GM12878 (cell line): Measurements from ENCODE around the gene ALCAM. TPM values are rescaled to one million over a fixed set of nuclear protein-coding genes. Genes with fewer than 3 reads are reported as not detected.

Source experiments
- ATAC-seq: fragments of 200-7000 bp; cut with Tn5 transposase; 3 replicates; pipeline ENCODE4 v1.9.1; 2020; ENCODE audit warnings: mild to moderate bottlenecking, moderate library complexity
- BruUV-seq: library from RNA; stranded (reverse); fragments of 400-500 nt; replicated peaks from 2 replicates; lab custom pipeline; 2021; lab: Mats Ljungman, UMichigan
- CTCF ChIA-PET: fragments of 300-600 bp; sonication (Branson Sonifier 250); formaldehyde crosslinking; extraction: SDS; loops from one replicate; lab custom pipeline; 2021; ENCODE audit warnings: inconsistent platforms; lab: Yijun Ruan, JAX
- POLR2A ChIA-PET: fragments of 350-600 bp; formaldehyde crosslinking; extraction: SDS; loops from one replicate; lab custom pipeline; 2021; ENCODE audit warnings: inconsistent platforms; lab: Charles Lee
- RAD21 ChIA-PET: fragments of 300-600 bp; sonication (Branson Sonifier 250); formaldehyde crosslinking; loops from one replicate; lab custom pipeline; 2023; ENCODE audit warnings: antibody characterized with exemption; ENCODE audit not compliant: unreplicated experiment; lab: Charles Lee
- SMC1A ChIA-PET: fragments of 300-600 bp; sonication (Branson Sonifier 250); formaldehyde crosslinking; loops from one replicate; lab custom pipeline; 2023; ENCODE audit not compliant: unreplicated experiment, uncharacterized antibody; lab: Charles Lee
- DNase-seq: peaks from one replicate; pipeline ENCODE4 v3.0.0-alpha.2; 2011; ENCODE audit warnings: low read depth, low spot score
- FAIRE-seq: peaks from 3 replicates; lab custom pipeline; 2011; peaks lifted over from hg19 to GRCh38; lab: Jason Lieb, UNC
- H2AFZ ChIP-seq: 2 replicates; pipeline ENCODE4 v1.6.0; 2011; ENCODE audit warnings: low read depth, low read length, control low read depth; ENCODE audit not compliant: control insufficient read depth
- H3K27ac ChIP-seq: 2 replicates; pipeline ENCODE4 v1.5.1; 2011; ENCODE audit warnings: control low read depth; ENCODE audit not compliant: control insufficient read depth, insufficient read depth
- H3K27me3 ChIP-seq, 2 experiments: replicated peaks in 1 of 2; 2 replicates each; pipeline versions ENCODE4 v1.6.0 to v1.6.1; 2011; ENCODE audit warnings: low read length in 1 of 2; ENCODE audit not compliant: control insufficient read depth in 2 of 2, insufficient read depth in 2 of 2
- H3K36me3 ChIP-seq, 2 experiments: 2 replicates each; pipeline ENCODE4 v1.5.1; 2011; ENCODE audit warnings: low read length in 1 of 2; ENCODE audit not compliant: control insufficient read depth in 2 of 2, insufficient read depth in 2 of 2
- H3K4me1 ChIP-seq: 2 replicates; pipeline ENCODE4 v1.6.1; 2011; ENCODE audit warnings: mild to moderate bottlenecking, low read length, moderate library complexity, mixed read lengths; ENCODE audit not compliant: control insufficient read depth, insufficient read depth
- H3K4me2 ChIP-seq: 2 replicates; pipeline ENCODE4 v1.6.0; 2011; ENCODE audit warnings: control low read depth; ENCODE audit not compliant: control insufficient read depth, insufficient read depth
- H3K4me3 ChIP-seq: fragments of 200-600 bp; sonication (generic); 2 replicates; pipeline ENCODE4 v1.5.1; 2016
- H3K79me2 ChIP-seq: 2 replicates; pipeline ENCODE4 v1.6.0; 2011; ENCODE audit warnings: low read length; ENCODE audit not compliant: control insufficient read depth, insufficient read depth
- H3K9ac ChIP-seq: 2 replicates; pipeline ENCODE4 v1.8.0; 2011; ENCODE audit warnings: low read length, control low read depth, mixed read lengths; ENCODE audit not compliant: control insufficient read depth, insufficient read depth
- H3K9me3 ChIP-seq: replicated peaks from 3 replicates; pipeline ENCODE4 v1.5.1; 2011; ENCODE audit warnings: mild to moderate bottlenecking, low read length; ENCODE audit not compliant: control insufficient read depth, insufficient read depth
- H4K20me1 ChIP-seq: 2 replicates; pipeline ENCODE4 v1.6.0; 2011; ENCODE audit not compliant: control insufficient read depth, insufficient read depth
- CREB1 ChIP-seq: IDR thresholded peaks from 2 replicates; pipeline ENCODE4 v1.6.1; 2012; ENCODE audit warnings: low read depth, mild to moderate bottlenecking, inconsistent platforms
- EED ChIP-seq: sonication (generic); IDR thresholded peaks from 2 replicates; pipeline ENCODE4 v1.6.1; 2016; ENCODE audit warnings: antibody characterized with exemption, low read depth
- KAT2A ChIP-seq: conservative IDR thresholded peaks from 2 replicates; pipeline ENCODE4 v1.6.1; 2011; ENCODE audit warnings: low read depth, low read length; ENCODE audit not compliant: control insufficient read depth
- KLF5 ChIP-seq: fragments of 450-650 bp; IDR thresholded peaks from 2 replicates; pipeline ENCODE4 v1.6.1; 2014; ENCODE audit warnings: mild to moderate bottlenecking; ENCODE audit not compliant: partially characterized antibody
- MEF2B ChIP-seq: fragments of 450-650 bp; IDR thresholded peaks from 2 replicates; pipeline ENCODE4 v1.6.1; 2018; ENCODE audit warnings: mild to moderate bottlenecking, moderate library complexity; ENCODE audit not compliant: partially characterized antibody, poor library complexity, severe bottlenecking
- MYB ChIP-seq: fragments of 150-350 bp; IDR thresholded peaks from 2 replicates; pipeline ENCODE4 v1.6.1; 2014; ENCODE audit warnings: mild to moderate bottlenecking, low read depth, low read length, borderline replicate concordance
- NFIC ChIP-seq: IDR thresholded peaks from 2 replicates; pipeline ENCODE4 v1.6.1; 2012; ENCODE audit warnings: low read depth, mild to moderate bottlenecking, inconsistent platforms, low read length, moderate library complexity
- SIX5 ChIP-seq: IDR thresholded peaks from 2 replicates; pipeline ENCODE4 v1.6.1; 2011; ENCODE audit warnings: mild to moderate bottlenecking, low read depth, low read length, moderate library complexity; ENCODE audit not compliant: severe bottlenecking
- SMAD1 ChIP-seq: fragments of 450-650 bp; IDR thresholded peaks from 2 replicates; pipeline ENCODE4 v1.6.1; 2018; ENCODE audit warnings: mild to moderate bottlenecking, low read depth; ENCODE audit not compliant: partially characterized antibody
- SPI1 ChIP-seq: IDR thresholded peaks from 2 replicates; pipeline ENCODE4 v1.6.1; 2011; ENCODE audit warnings: low read depth, mild to moderate bottlenecking, low read length, moderate library complexity, borderline replicate concordance; ENCODE audit not compliant: insufficient read depth
- STAT1 ChIP-seq: fragments of 450-650 bp; conservative IDR thresholded peaks from 2 replicates; pipeline ENCODE4 v1.6.1; 2014; ENCODE audit warnings: antibody characterized with exemption, mild to moderate bottlenecking
- ZNF24 ChIP-seq: fragments of 450-650 bp; IDR thresholded peaks from 2 replicates; pipeline ENCODE4 v1.6.1; 2017; ENCODE audit warnings: antibody characterized with exemption, mild to moderate bottlenecking
- ZNF384 ChIP-seq: IDR thresholded peaks from 2 replicates; pipeline ENCODE4 v1.6.1; 2012; ENCODE audit warnings: low read depth, mild to moderate bottlenecking, low read length, improper control_type of control experiment, borderline replicate concordance
- ZZZ3 ChIP-seq: IDR thresholded peaks from 2 replicates; pipeline ENCODE4 v1.6.1; 2011; ENCODE audit warnings: low read depth; ENCODE audit not compliant: control insufficient read depth, insufficient read length
- WGBS: methylation state at CpG from one replicate; pipeline ENCODE4 v1.1.6; 2016; ENCODE audit warnings: low lambda C conversion rate; ENCODE audit not compliant: insufficient replicate concordance, insufficient coverage; ENCODE audit errors: missing lambda C conversion rate; 5-methylcytosine and 5-hydroxymethylcytosine counted together
- in situ Hi-C: fragments of 300-500 bp; cut with MboI; formaldehyde crosslinking; loops from 9 replicates; pipeline ENCODE4 v1.14.3; 2018; ENCODE audit warnings: mixed read lengths
- intact Hi-C: fragments of 100-400 bp; cut with micrococcal nuclease; formaldehyde crosslinking; loops from one replicate; pipeline ENCODE4 v1.14.2; 2022; ENCODE audit not compliant: unreplicated experiment
- polyA plus RNA-seq, 11 experiments: library from polyadenylated mRNA; depleted of rRNA in 4 of 11; unstranded in 6 of 11; stranded (reverse) in 5 of 11; fragments of >200 nt; fragmentation: Nextera tagmentation in 4 of 11; fragmentation: Illumina TruSeq in 1 of 11; extraction: Ambion mirVana in 4 of 11; extraction: Trizol in 1 of 11; gene quantifications; 1 replicate in 1 of 11; 2 replicates in 10 of 11; pipeline versions ENCODE4 v1.2.1 to v1.2.3, GENCODE V29; 2011 to 2016; ENCODE audit warnings: inconsistent platforms in 2 of 11, missing spikeins in 2 of 11, low read depth in 1 of 11
- total RNA-seq, 4 experiments: library from RNA; depleted of rRNA in 3 of 4; stranded (reverse); fragments of >200 nt in 3 of 4; fragmentation: Illumina TruSeq in 1 of 4; extraction: Trizol in 1 of 4; gene quantifications; 2 replicates each; pipeline versions ENCODE4 v1.2.1 to v1.2.3, GENCODE V29; 2013 to 2021
- TF ChIP-seq, protein P1 (sequence below): fragments of 450-650 bp; IDR thresholded peaks from 2 replicates; pipeline ENCODE4 v1.6.1; 2014; ENCODE audit warnings: mild to moderate bottlenecking
- TF ChIP-seq, protein P2 (sequence below): IDR thresholded peaks from 2 replicates; pipeline ENCODE4 v1.6.1; 2011; ENCODE audit warnings: borderline replicate concordance, low read depth, mild to moderate bottlenecking, moderate library complexity, mixed read lengths, low read length; ENCODE audit not compliant: insufficient read depth; ENCODE audit errors: extremely low read length
- TF ChIP-seq, protein P3 (sequence below): IDR thresholded peaks from 2 replicates; pipeline ENCODE4 v1.6.1; 2011; ENCODE audit warnings: low read depth, mild to moderate bottlenecking, low read length, moderate library complexity, borderline replicate concordance; ENCODE audit errors: extremely low read depth

ALCAM gene
- total and polyA plus RNA-seq, 10 of the 15 experiments (the other 5 are each of a cell fraction or from before 2014, with no cell fraction given), result 12.2 to 54.2 (median 32.6) TPM

DNA sequence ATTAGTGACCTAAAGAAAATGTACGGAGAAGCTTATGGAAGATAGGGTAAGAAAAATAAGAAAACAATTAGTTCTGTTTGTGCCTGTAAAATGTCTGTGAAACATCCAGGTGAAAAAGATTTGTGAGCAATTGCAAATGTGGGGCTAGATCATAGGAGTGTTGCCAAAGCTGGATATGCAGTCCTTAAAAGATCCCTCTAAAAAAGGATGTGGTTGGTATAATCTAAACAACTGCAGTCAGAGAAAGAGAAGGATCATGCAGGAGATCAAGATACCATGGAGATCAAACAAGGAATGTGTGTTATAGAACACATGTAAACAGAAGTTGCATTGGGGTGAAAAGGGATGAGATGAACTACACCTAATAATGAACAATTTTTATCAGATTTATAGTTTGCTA, 116.8 kb downstream of the ALCAM start:
- SMC1A ChIA-PET, result interaction anchor here (0.9 to 1.4 kb wide), 3 partner anchors 10 to 35 kb away, joined by 3 read pairs; no protein-coding TSS in a partner anchor
- CTCF ChIA-PET, result interaction anchor here (0.9 to 3.4 kb wide), 2 partner anchors 10 kb away, joined by 3 to 11 read pairs; no protein-coding TSS in a partner anchor
- FAIRE-seq (no peak), ATAC-seq (no peak), DNase-seq (no peak)
- RAD21 ChIA-PET, result no interaction called here
- Histone ChIP-seq H3K4me2 (no peak overlapping the region), H3K9ac (no peak overlapping the region), H3K27ac (no peak overlapping the region), H3K4me1 (no peaks in the 10 kb centered on the region), H3K79me2 (no peaks in the 10 kb centered on the region), H3K27me3 (no peaks in the 10 kb centered on the region), H4K20me1 (no peaks in the 10 kb centered on the region), H3K4me3 (no peak overlapping the region), H2AFZ (no peak overlapping the region), H3K36me3 (no peaks in the 10 kb centered on the region), H3K9me3 (no peaks in the 10 kb centered on the region; the same call in 1 of the 3 replicates)
- WGBS, result 53% methylated on average over 1 of the region's 1 CpG
- no TSS peak for BruUV-seq
- TF ChIP-seq ZZZ3 (no peak), ZNF24 (no peak), SMAD1 (no peak), ZNF384 (no peak), EED (no peak), SIX5 (no peak), STAT1 (no peak), MEF2B (no peak), NFIC (no peak), MYB (no peak), CREB1 (no peak), KAT2A (no peak), KLF5 (no peak), SPI1 (no peak)
- TF ChIP-seq, protein P1, sequence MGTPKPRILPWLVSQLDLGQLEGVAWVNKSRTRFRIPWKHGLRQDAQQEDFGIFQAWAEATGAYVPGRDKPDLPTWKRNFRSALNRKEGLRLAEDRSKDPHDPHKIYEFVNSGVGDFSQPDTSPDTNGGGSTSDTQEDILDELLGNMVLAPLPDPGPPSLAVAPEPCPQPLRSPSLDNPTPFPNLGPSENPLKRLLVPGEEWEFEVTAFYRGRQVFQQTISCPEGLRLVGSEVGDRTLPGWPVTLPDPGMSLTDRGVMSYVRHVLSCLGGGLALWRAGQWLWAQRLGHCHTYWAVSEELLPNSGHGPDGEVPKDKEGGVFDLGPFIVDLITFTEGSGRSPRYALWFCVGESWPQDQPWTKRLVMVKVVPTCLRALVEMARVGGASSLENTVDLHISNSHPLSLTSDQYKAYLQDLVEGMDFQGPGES, result no peak
- TF ChIP-seq, protein P2, sequence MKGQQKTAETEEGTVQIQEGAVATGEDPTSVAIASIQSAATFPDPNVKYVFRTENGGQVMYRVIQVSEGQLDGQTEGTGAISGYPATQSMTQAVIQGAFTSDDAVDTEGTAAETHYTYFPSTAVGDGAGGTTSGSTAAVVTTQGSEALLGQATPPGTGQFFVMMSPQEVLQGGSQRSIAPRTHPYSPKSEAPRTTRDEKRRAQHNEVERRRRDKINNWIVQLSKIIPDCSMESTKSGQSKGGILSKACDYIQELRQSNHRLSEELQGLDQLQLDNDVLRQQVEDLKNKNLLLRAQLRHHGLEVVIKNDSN, result no peak
- TF ChIP-seq, protein P3, sequence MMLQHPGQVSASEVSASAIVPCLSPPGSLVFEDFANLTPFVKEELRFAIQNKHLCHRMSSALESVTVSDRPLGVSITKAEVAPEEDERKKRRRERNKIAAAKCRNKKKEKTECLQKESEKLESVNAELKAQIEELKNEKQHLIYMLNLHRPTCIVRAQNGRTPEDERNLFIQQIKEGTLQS, result no peak
- POLR2A ChIA-PET, result no interaction called here
- intact Hi-C loops (no loop called here), in situ Hi-C loops (no loop called here)
